A549 (cell line): Measurements from ENCODE around the gene ESPN. TPM values are rescaled to one million over a fixed set of nuclear protein-coding genes. Genes with fewer than 3 reads are reported as not detected.

ENCODE experiments used
- ATAC-seq, 2 experiments: fragments of 200-7000 bp in 1 of 2; fragments of >200 bp in 1 of 2; cut with Nextera tagmentation in 1 of 2; cut with Tn5 transposase in 1 of 2; 3 replicates each; pipeline versions ENCODE4 v1.8.0 to v1.9.1; 2018 to 2020; ENCODE audit warnings: mild to moderate bottlenecking in 1 of 2, moderate library complexity in 1 of 2
- CTCF ChIA-PET: fragments of 300-600 bp; sonication (Branson Sonifier 250); formaldehyde crosslinking; extraction: SDS; loops from one replicate; lab custom pipeline; 2021; ENCODE audit warnings: antibody characterized with exemption, inconsistent platforms; lab: Yijun Ruan, JAX
- POLR2A ChIA-PET: fragments of 350-600 bp; formaldehyde crosslinking; extraction: SDS; loops from one replicate; lab custom pipeline; 2021; ENCODE audit warnings: antibody characterized with exemption, inconsistent platforms; lab: Yijun Ruan, JAX
- DNase-seq, 2 experiments: peaks; one replicate each; pipeline versions ENCODE4 v3.0.0 to v3.0.0-alpha.2; 2011 to 2016; ENCODE audit warnings: low read depth in 1 of 2, low spot score in 1 of 2
- FAIRE-seq: peaks from 2 replicates; lab custom pipeline; 2011; peaks lifted over from hg19 to GRCh38; lab: Jason Lieb, UNC
- H3K27ac ChIP-seq, 2 experiments: fragments of >200 bp; sonication (Bioruptor Twin); formaldehyde crosslinking; 3 replicates each; pipeline ENCODE4 v1.5.1; 2016 to 2017
- H3K4me1 ChIP-seq: fragments of >200 bp; sonication (Bioruptor Twin); formaldehyde crosslinking; 3 replicates; pipeline ENCODE4 v1.6.1; 2016
- H3K4me2 ChIP-seq: fragments of >200 bp; sonication (Bioruptor Twin); formaldehyde crosslinking; 3 replicates; pipeline ENCODE4 v1.6.1; 2016
- H3K4me3 ChIP-seq: fragments of >200 bp; sonication (Bioruptor Twin); formaldehyde crosslinking; 3 replicates; pipeline ENCODE4 v1.5.1; 2016
- H3K9me3 ChIP-seq: fragments of >200 bp; sonication (Bioruptor Twin); formaldehyde crosslinking; 3 replicates; pipeline ENCODE4 v1.6.1; 2016
- BHLHE40 ChIP-seq: IDR thresholded peaks from 2 replicates; pipeline ENCODE4 v1.6.1; 2012; ENCODE audit warnings: low read depth, low read length, inconsistent platforms
- CBX8 ChIP-seq: fragments of 200-600 bp; sonication (generic); IDR thresholded peaks from 2 replicates; pipeline ENCODE4 v1.6.1; 2016
- CEBPB ChIP-seq, 2 experiments: fragments of >200 bp in 1 of 2; sonication (Bioruptor Twin) in 1 of 2; formaldehyde crosslinking in 1 of 2; IDR thresholded peaks; 2 replicates each; pipeline ENCODE4 v1.6.1; 2012 to 2016
- CHD4 ChIP-seq: fragments of 200-600 bp; sonication (generic); IDR thresholded peaks from 2 replicates; pipeline ENCODE4 v1.6.1; 2016; ENCODE audit warnings: antibody characterized with exemption, mild to moderate bottlenecking, borderline replicate concordance
- EHF ChIP-seq: fragments of 250-450 bp; sonication (Bioruptor Pico); IDR thresholded peaks from 2 replicates; pipeline ENCODE4 v1.5.0; 2020; ENCODE audit warnings: mild to moderate bottlenecking
- ESRRA ChIP-seq: fragments of 150-350 bp; IDR thresholded peaks from 2 replicates; pipeline ENCODE4 v1.6.1; 2014; ENCODE audit warnings: mild to moderate bottlenecking, low read length, borderline replicate concordance
- FOSB ChIP-seq: fragments of 250-450 bp; sonication (Bioruptor Pico); IDR thresholded peaks from 2 replicates; pipeline ENCODE4 v1.5.0; 2020; ENCODE audit warnings: mild to moderate bottlenecking, moderate library complexity
- FOSL2 ChIP-seq, 2 experiments: fragments of 450-650 bp in 1 of 2; fragments of >200 bp in 1 of 2; sonication (Bioruptor Twin) in 1 of 2; formaldehyde crosslinking; IDR thresholded peaks; 2 replicates each; pipeline versions ENCODE4 v1.5.0 to v1.6.1; 2016 to 2020; ENCODE audit warnings: mild to moderate bottlenecking in 1 of 2, moderate library complexity in 1 of 2
- FOXS1 ChIP-seq: fragments of 250-450 bp; sonication (Bioruptor Pico); IDR thresholded peaks from 2 replicates; pipeline ENCODE4 v1.5.0; 2020; ENCODE audit warnings: mild to moderate bottlenecking, moderate library complexity
- GATA3 ChIP-seq: IDR thresholded peaks from 2 replicates; pipeline ENCODE4 v1.6.1; 2012; ENCODE audit warnings: borderline replicate concordance
- HOXA7 ChIP-seq: fragments of 250-450 bp; sonication (Bioruptor Pico); IDR thresholded peaks from 2 replicates; pipeline ENCODE4 v1.5.0; 2020; ENCODE audit warnings: mild to moderate bottlenecking, moderate library complexity
- HOXB13 ChIP-seq: fragments of 250-450 bp; sonication (Bioruptor Pico); IDR thresholded peaks from 2 replicates; pipeline ENCODE4 v1.5.0; 2020; ENCODE audit warnings: low read depth, mild to moderate bottlenecking, moderate library complexity
- HOXB5 ChIP-seq: fragments of 250-450 bp; sonication (Bioruptor Pico); IDR thresholded peaks from 2 replicates; pipeline ENCODE4 v1.5.0; 2020; ENCODE audit warnings: mild to moderate bottlenecking, moderate library complexity
- KDM5A ChIP-seq: fragments of 200-600 bp; sonication (generic); IDR thresholded peaks from 2 replicates; pipeline ENCODE4 v1.6.1; 2016; ENCODE audit warnings: antibody characterized with exemption, mild to moderate bottlenecking
- MAZ ChIP-seq: fragments of 150-350 bp; IDR thresholded peaks from 2 replicates; pipeline ENCODE4 v1.6.1; 2014; ENCODE audit warnings: antibody characterized with exemption, low read depth, low read length, borderline replicate concordance
- NPAS2 ChIP-seq: fragments of 250-450 bp; sonication (Bioruptor Pico); IDR thresholded peaks from 2 replicates; pipeline ENCODE4 v1.8.0; 2022; ENCODE audit warnings: mild to moderate bottlenecking, moderate library complexity, borderline replicate concordance
- POLR2A ChIP-seq: IDR thresholded peaks from 2 replicates; pipeline ENCODE4 v1.6.1; 2012; ENCODE audit warnings: mild to moderate bottlenecking, low read length
- RAD21 ChIP-seq, 2 experiments: fragments of >200 bp in 1 of 2; sonication (Bioruptor Twin) in 1 of 2; formaldehyde crosslinking in 1 of 2; IDR thresholded peaks in 1 of 2; conservative IDR thresholded peaks in 1 of 2; 2 replicates in 1 of 2; 3 replicates in 1 of 2; pipeline ENCODE4 v1.6.1; 2012 to 2018; ENCODE audit warnings: inconsistent platforms in 1 of 2
- RARB ChIP-seq: fragments of 250-450 bp; sonication (Bioruptor Pico); IDR thresholded peaks from 2 replicates; pipeline ENCODE4 v1.8.0; 2021; ENCODE audit warnings: mild to moderate bottlenecking, moderate library complexity
- RFX5 ChIP-seq: fragments of 450-650 bp; IDR thresholded peaks from 2 replicates; pipeline ENCODE4 v1.7.1; 2014; ENCODE audit warnings: antibody characterized with exemption, mild to moderate bottlenecking, moderate library complexity
- RNF2 ChIP-seq: fragments of 200-600 bp; sonication (generic); IDR thresholded peaks from 2 replicates; pipeline ENCODE4 v1.6.1; 2016; ENCODE audit warnings: low read depth, mild to moderate bottlenecking, antibody characterized with exemption, moderate library complexity, borderline replicate concordance
- SMC3 ChIP-seq: fragments of >200 bp; sonication (Bioruptor Twin); formaldehyde crosslinking; IDR thresholded peaks from 3 replicates; pipeline ENCODE4 v1.6.1; 2018; ENCODE audit warnings: inconsistent platforms
- TFCP2L1 ChIP-seq: fragments of 250-450 bp; sonication (Bioruptor Pico); IDR thresholded peaks from 2 replicates; pipeline ENCODE4 v1.5.0; 2021; ENCODE audit warnings: mild to moderate bottlenecking
- TP53 ChIP-seq: fragments of 250-450 bp; sonication (Bioruptor Pico); IDR thresholded peaks from 2 replicates; pipeline ENCODE4 v1.5.0; 2021; ENCODE audit warnings: mild to moderate bottlenecking, moderate library complexity
- ZFP36 ChIP-seq: fragments of 450-650 bp; IDR thresholded peaks from 2 replicates; pipeline ENCODE4 v1.6.1; 2014; ENCODE audit warnings: borderline replicate concordance; ENCODE audit not compliant: partially characterized antibody
- WGBS: methylation state at CpG from one replicate; pipeline ENCODE4 v1.1.6; 2017; ENCODE audit errors: missing lambda C conversion rate; 5-methylcytosine and 5-hydroxymethylcytosine counted together
- polyA plus RNA-seq, 4 experiments: library from polyadenylated mRNA; depleted of rRNA in 3 of 4; stranded (reverse); fragments of >200 nt; fragmentation: RNase III in 1 of 4; extraction: RNeasy Plus Mini Kit Qiagen cat#74134 plus additional on column Dnase treatment in 1 of 4; gene quantifications; 2 replicates in 3 of 4; 3 replicates in 1 of 4; pipeline ENCODE4 v1.2.3, GENCODE V29; 2011 to 2017
- TF ChIP-seq, protein P1 (sequence below): IDR thresholded peaks from 2 replicates; pipeline ENCODE4 v1.6.1; 2012
- TF ChIP-seq, protein P2 (sequence below): fragments of 450-650 bp; IDR thresholded peaks from 2 replicates; pipeline ENCODE4 v1.6.1; 2014; ENCODE audit warnings: antibody characterized with exemption
- TF ChIP-seq, protein P3 (sequence below): fragments of 250-450 bp; sonication (Bioruptor Pico); IDR thresholded peaks from 2 replicates; pipeline ENCODE4 v1.5.0; 2021; ENCODE audit warnings: mild to moderate bottlenecking, moderate library complexity, borderline replicate concordance
- TF ChIP-seq, protein P4 (sequence below): fragments of >200 bp; sonication (Bioruptor Twin); formaldehyde crosslinking; IDR thresholded peaks from 2 replicates; pipeline ENCODE4 v1.6.1; 2016
- TF ChIP-seq, protein P5 (sequence below): fragments of 150-350 bp; IDR thresholded peaks from 2 replicates; pipeline ENCODE4 v1.6.1; 2014; ENCODE audit warnings: low read depth, mild to moderate bottlenecking, low read length
- TF ChIP-seq, protein P6 (sequence below): fragments of 250-450 bp; sonication (Bioruptor Pico); IDR thresholded peaks from 2 replicates; pipeline ENCODE4 v1.5.0; 2020; ENCODE audit warnings: low read depth, mild to moderate bottlenecking, moderate library complexity

The ESPN gene
- polyA plus RNA-seq, 2 of the 4 experiments (the other 2 are of a cell fraction), result 0.22 to 0.28 TPM

DNA sequence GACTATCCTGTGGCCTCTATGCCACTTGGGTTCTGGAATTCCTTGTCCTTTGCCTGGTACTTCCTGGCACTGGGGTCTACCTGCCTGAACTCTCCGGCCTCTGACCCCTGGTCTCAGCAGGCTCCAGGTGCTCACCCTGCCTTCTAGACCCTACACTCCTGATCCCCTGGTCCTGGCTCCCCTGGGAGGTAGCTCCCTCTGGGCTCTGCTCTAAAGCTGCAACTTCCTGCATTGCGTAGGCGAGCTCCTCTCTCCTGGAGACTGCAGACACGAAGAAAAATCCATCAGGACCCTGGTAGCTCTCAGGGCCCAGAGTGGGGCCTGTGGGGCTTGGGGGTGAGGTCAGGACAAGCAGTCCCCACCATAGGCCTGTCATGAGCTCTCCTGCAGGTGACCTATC is 74.7 kb downstream of the ESPN start:
- TF ChIP-seq, protein P1, sequence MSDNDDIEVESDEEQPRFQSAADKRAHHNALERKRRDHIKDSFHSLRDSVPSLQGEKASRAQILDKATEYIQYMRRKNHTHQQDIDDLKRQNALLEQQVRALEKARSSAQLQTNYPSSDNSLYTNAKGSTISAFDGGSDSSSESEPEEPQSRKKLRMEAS, result no peak
- TF ChIP-seq RNF2 (no peak), CEBPB (IDR thresholded peaks at IDR 0.05) (no peak), TFCP2L1 (CRISPR knock-in tag) (no peak), HOXB13 (CRISPR knock-in tag) (no peak), HOXB5 (CRISPR knock-in tag) (no peak), NPAS2 (CRISPR knock-in tag) (no peak), POLR2A (no peak), KDM5A (no peak), RFX5 (no peak), RAD21 (conservative IDR thresholded peaks at IDR 0.05 in 1 of 2, IDR thresholded peaks at IDR 0.05 in 1 of 2) (no peak), CHD4 (no peak), RARB (CRISPR knock-in tag) (no peak), ZFP36 (no peak), FOXS1 (CRISPR knock-in tag) (no peak), EHF (no peak), GATA3 (no peak)
- TF ChIP-seq, protein P2, sequence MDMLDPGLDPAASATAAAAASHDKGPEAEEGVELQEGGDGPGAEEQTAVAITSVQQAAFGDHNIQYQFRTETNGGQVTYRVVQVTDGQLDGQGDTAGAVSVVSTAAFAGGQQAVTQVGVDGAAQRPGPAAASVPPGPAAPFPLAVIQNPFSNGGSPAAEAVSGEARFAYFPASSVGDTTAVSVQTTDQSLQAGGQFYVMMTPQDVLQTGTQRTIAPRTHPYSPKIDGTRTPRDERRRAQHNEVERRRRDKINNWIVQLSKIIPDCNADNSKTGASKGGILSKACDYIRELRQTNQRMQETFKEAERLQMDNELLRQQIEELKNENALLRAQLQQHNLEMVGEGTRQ, result no peak
- TF ChIP-seq, protein P3, sequence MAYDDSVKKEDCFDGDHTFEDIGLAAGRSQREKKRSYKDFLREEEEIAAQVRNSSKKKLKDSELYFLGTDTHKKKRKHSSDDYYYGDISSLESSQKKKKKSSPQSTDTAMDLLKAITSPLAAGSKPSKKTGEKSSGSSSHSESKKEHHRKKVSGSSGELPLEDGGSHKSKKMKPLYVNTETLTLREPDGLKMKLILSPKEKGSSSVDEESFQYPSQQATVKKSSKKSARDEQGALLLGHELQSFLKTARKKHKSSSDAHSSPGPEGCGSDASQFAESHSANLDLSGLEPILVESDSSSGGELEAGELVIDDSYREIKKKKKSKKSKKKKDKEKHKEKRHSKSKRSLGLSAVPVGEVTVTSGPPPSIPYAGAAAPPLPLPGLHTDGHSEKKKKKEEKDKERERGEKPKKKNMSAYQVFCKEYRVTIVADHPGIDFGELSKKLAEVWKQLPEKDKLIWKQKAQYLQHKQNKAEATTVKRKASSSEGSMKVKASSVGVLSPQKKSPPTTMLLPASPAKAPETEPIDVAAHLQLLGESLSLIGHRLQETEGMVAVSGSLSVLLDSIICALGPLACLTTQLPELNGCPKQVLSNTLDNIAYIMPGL (CRISPR knock-in tag), result no peak
- ATAC-seq (no peak), DNase-seq (no peak), FAIRE-seq (no peak)
- 66% methylated on average over 3 of the region's 4 CpGs for WGBS
- Histone ChIP-seq H3K27ac (no peak overlapping the region), H3K9me3 (no peaks in the 10 kb centered on the region), H3K4me3 (no peak overlapping the region), H3K4me1 (peaks cover 11% of the 10 kb centered on the region), H3K4me2 (no peak overlapping the region)
- CTCF ChIA-PET, result interaction anchor here (1.3 to 8.8 kb wide), 4 partner anchors 9 to 55 kb away, joined by 5 to 54 read pairs (median 6); partner anchors contain the start of genes NOL9, PLEKHG5 and TAS1R1
- POLR2A ChIA-PET, result no interaction called here

GRCh38 chr1:6500544-6501278 is 76.1 kb downstream of the ESPN start:
- Histone ChIP-seq H3K4me2 (no peak overlapping the region), H3K27ac (no peak overlapping the region), H3K4me1 (peaks cover 11% of the 10 kb centered on the region), H3K4me3 (no peak overlapping the region), H3K9me3 (no peaks in the 10 kb centered on the region)
- ATAC-seq, result no peak
- ChIA-PET CTCF (interaction anchor here (1.3 to 8.8 kb wide), 2 partner anchors 10 to 23 kb away, joined by 3 to 54 read pairs; partner anchors contain the start of gene PLEKHG5), POLR2A (no interaction called here)
- 87% methylated on average over 17 of the region's 27 CpGs for WGBS
- no peak for FAIRE-seq
- no peak for DNase-seq
- TF ChIP-seq HOXA7 (CRISPR knock-in tag) (no peak), MAZ (no peak), NPAS2 (CRISPR knock-in tag) (no peak), CBX8 (no peak), SMC3 (no peak), CEBPB (IDR thresholded peaks at IDR 0.05) (no peak), FOSB (no peak), TP53 (CRISPR knock-in tag) (no peak), RARB (CRISPR knock-in tag) (no peak), BHLHE40 (no peak), RNF2 (no peak), ESRRA (no peak), FOSL2 (IDR thresholded peaks at IDR 0.05) (no peak), FOSL2 (CRISPR knock-in tag; IDR thresholded peaks at IDR 0.05) (no peak)
- TF ChIP-seq, protein P1, result no peak
- TF ChIP-seq, protein P4, sequence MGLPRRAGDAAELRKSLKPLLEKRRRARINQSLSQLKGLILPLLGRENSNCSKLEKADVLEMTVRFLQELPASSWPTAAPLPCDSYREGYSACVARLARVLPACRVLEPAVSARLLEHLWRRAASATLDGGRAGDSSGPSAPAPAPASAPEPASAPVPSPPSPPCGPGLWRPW, result no peak
- TF ChIP-seq, protein P2, result no peak
- TF ChIP-seq, protein P5, sequence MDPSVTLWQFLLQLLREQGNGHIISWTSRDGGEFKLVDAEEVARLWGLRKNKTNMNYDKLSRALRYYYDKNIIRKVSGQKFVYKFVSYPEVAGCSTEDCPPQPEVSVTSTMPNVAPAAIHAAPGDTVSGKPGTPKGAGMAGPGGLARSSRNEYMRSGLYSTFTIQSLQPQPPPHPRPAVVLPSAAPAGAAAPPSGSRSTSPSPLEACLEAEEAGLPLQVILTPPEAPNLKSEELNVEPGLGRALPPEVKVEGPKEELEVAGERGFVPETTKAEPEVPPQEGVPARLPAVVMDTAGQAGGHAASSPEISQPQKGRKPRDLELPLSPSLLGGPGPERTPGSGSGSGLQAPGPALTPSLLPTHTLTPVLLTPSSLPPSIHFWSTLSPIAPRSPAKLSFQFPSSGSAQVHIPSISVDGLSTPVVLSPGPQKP, result no peak
- TF ChIP-seq, protein P6, sequence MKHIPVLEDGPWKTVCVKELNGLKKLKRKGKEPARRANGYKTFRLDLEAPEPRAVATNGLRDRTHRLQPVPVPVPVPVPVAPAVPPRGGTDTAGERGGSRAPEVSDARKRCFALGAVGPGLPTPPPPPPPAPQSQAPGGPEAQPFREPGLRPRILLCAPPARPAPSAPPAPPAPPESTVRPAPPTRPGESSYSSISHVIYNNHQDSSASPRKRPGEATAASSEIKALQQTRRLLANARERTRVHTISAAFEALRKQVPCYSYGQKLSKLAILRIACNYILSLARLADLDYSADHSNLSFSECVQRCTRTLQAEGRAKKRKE (CRISPR knock-in tag), result no peak
